ENCODE data around the gene ADAMTS6. TPM values are rescaled to one million over a fixed set of nuclear protein-coding genes. Genes with fewer than 3 reads are reported as not detected.

ADAMTS6 gene
- total RNA-seq, 4 donors from 2014 or later, result 2.9 to 16.5 (median 7.3) TPM

- 86 to 92% methylated on average over 4 of the region's 4 CpGs for WGBS, 2 donors
- no peak for DNase-seq (ENCODE audit: low spot score in 2 of 2)
- H3K4me3 ChIP-seq, result no peak overlapping the region
- no peaks in the 10 kb centered on the region for H3K9me3 ChIP-seq
- no peaks in the 10 kb centered on the region for H3K36me3 ChIP-seq
- no peak overlapping the region for H3K27ac ChIP-seq
- H3K27me3 ChIP-seq, result no peaks in the 10 kb centered on the region
- H3K4me1 ChIP-seq, result no peaks in the 10 kb centered on the region
- TF ChIP-seq EP300 (IDR thresholded peaks at IDR 0.05) (no peak), POLR2A (IDR thresholded peaks at IDR 0.05) (no peak)
Observed at GRCh38 chr5:65248896-65249295, 232.8 kb downstream of the ADAMTS6 start.

DNA sequence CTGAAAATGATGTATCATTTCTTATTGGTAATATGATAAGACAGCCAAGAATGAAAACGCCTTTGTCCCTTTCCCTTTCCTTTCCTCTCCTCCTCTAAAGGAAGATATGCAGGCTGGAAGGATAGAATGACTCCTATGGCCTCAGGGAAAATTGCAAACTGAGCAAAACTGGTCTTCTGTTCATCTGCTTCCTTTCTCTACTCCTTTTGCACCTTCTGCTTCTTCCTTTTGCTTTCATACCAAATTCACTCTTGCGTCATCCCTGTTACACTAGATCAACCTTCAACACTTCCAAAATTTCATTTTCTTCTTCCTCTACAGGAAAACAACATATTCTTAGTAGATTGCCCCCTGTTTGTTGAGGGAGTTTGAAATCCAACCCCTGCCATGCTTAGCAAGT, 234.1 kb downstream of the ADAMTS6 start:
- Histone ChIP-seq H3K27me3 (no peaks in the 10 kb centered on the region), H3K9me3 (no peaks in the 10 kb centered on the region), H3K4me1 (no peaks in the 10 kb centered on the region), H3K27ac (no peak overlapping the region), H3K4me3 (no peak overlapping the region), H3K36me3 (no peaks in the 10 kb centered on the region)
- TF ChIP-seq EP300 (IDR thresholded peaks at IDR 0.05), result no peak
- TF ChIP-seq POLR2A (IDR thresholded peaks at IDR 0.05), result no peak
- TF ChIP-seq, protein P1, sequence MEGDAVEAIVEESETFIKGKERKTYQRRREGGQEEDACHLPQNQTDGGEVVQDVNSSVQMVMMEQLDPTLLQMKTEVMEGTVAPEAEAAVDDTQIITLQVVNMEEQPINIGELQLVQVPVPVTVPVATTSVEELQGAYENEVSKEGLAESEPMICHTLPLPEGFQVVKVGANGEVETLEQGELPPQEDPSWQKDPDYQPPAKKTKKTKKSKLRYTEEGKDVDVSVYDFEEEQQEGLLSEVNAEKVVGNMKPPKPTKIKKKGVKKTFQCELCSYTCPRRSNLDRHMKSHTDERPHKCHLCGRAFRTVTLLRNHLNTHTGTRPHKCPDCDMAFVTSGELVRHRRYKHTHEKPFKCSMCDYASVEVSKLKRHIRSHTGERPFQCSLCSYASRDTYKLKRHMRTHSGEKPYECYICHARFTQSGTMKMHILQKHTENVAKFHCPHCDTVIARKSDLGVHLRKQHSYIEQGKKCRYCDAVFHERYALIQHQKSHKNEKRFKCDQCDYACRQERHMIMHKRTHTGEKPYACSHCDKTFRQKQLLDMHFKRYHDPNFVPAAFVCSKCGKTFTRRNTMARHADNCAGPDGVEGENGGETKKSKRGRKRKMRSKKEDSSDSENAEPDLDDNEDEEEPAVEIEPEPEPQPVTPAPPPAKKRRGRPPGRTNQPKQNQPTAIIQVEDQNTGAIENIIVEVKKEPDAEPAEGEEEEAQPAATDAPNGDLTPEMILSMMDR (IDR thresholded peaks at IDR 0.05), result no peak
- no peak for DNase-seq (ENCODE audit: low spot score in 2 of 2)
- WGBS, 2 donors, result 86 to 89% methylated on average over 2 of the region's 2 CpGs

DNA sequence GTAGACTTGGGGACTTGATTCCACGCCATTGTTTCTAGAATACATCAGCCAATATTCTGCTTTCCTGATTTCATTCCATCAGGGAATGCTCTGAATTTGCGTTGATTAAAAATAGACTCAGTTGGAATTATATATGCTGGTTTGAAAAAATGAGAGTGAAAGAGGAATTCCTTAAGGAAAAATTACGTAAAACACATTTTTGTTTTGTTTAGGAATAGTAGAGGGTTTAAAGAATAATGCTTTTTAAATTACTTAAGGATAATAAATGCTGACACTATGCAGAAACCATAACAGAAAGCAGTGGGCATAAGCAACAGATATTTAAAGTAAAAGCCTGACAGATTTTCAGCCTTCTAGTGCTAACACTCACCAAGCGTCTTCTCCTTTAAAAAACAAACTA, 235.0 kb downstream of the ADAMTS6 start:
- H3K36me3 ChIP-seq, result no peaks in the 10 kb centered on the region
- no peak overlapping the region for H3K4me3 ChIP-seq
- H3K9me3 ChIP-seq, result no peaks in the 10 kb centered on the region
- H3K27ac ChIP-seq, result no peak overlapping the region
- H3K4me1 ChIP-seq, result no peaks in the 10 kb centered on the region
- no peak for DNase-seq (ENCODE audit: low spot score in 2 of 2)
- TF ChIP-seq, protein P1 (IDR thresholded peaks at IDR 0.05), result no peak
- no peak for TF ChIP-seq POLR2A (IDR thresholded peaks at IDR 0.05)
- no peak for TF ChIP-seq EP300 (IDR thresholded peaks at IDR 0.05)
- H3K27me3 ChIP-seq, result no peaks in the 10 kb centered on the region
- WGBS, 2 donors, result 78 to 80% methylated on average over 4 of the region's 4 CpGs

GRCh38 chr5:65244031-65244430, 237.7 kb downstream of the ADAMTS6 start:
- Histone ChIP-seq H3K4me1 (no peaks in the 10 kb centered on the region), H3K27me3 (no peaks in the 10 kb centered on the region), H3K4me3 (no peak overlapping the region), H3K36me3 (no peaks in the 10 kb centered on the region), H3K9me3 (no peaks in the 10 kb centered on the region), H3K27ac (no peak overlapping the region)
- DNase-seq (ENCODE audit: low spot score in 2 of 2), result no peak
- TF ChIP-seq POLR2A (IDR thresholded peaks at IDR 0.05) (no peak), EP300 (IDR thresholded peaks at IDR 0.05) (no peak)
- TF ChIP-seq, protein P1 (IDR thresholded peaks at IDR 0.05), result no peak
- 73 to 78% methylated on average over 4 of the region's 4 CpGs for WGBS, 2 donors

GRCh38 chr5:65243161-65243560, 238.6 kb downstream of the ADAMTS6 start:
- H3K9me3 ChIP-seq, result no peaks in the 10 kb centered on the region
- H3K27ac ChIP-seq, result no peak overlapping the region
- 33 to 47% methylated on average over 2 of the region's 2 CpGs for WGBS, 2 donors
- H3K4me1 ChIP-seq, result no peaks in the 10 kb centered on the region
- no peak for TF ChIP-seq EP300 (IDR thresholded peaks at IDR 0.05)
- no peak for TF ChIP-seq POLR2A (IDR thresholded peaks at IDR 0.05)
- TF ChIP-seq, protein P1 (IDR thresholded peaks at IDR 0.05), result no peak
- H3K27me3 ChIP-seq, result no peaks in the 10 kb centered on the region
- DNase-seq (ENCODE audit: low spot score in 2 of 2), result no peak
- no peak overlapping the region for H3K4me3 ChIP-seq
- H3K36me3 ChIP-seq, result no peaks in the 10 kb centered on the region

DNA sequence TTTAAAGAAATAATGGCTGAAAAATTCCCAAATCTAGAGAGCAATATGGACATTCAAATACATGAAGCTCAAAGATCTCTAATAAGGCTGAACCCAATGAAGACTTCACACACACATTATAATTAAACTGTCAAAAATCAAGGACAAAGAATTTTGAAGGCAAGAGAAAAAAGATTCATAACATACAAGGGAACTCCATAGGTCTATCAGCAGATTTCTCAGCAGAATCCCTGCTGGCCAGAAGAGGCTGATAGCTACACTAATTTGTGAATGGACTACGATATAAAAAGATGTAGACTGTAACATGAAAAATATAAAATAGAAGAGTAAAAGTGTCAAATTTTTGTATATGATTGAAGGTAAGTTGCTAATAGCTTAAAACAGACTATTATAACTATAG, 251.9 kb downstream of the ADAMTS6 start:
- Histone ChIP-seq H3K4me1 (no peaks in the 10 kb centered on the region), H3K27me3 (no peaks in the 10 kb centered on the region), H3K27ac (no peak overlapping the region), H3K9me3 (peaks cover 0 to 34% (median 4%) of the 10 kb centered on the region in 4 donors), H3K36me3 (no peaks in the 10 kb centered on the region), H3K4me3 (no peak overlapping the region)
- TF ChIP-seq POLR2A (IDR thresholded peaks at IDR 0.05), result no peak
- TF ChIP-seq, protein P1 (IDR thresholded peaks at IDR 0.05), result no peak
- TF ChIP-seq EP300 (IDR thresholded peaks at IDR 0.05), result no peak
- DNase-seq (ENCODE audit: low spot score in 2 of 2), result no peak
- WGBS, 2 donors, result 92 to 94% methylated on average over 1 of the region's 1 CpG

All from tibial nerve (tissue), 4 donors.